Measurements from ENCODE around the gene ATF5. TPM values are rescaled to one million over a fixed set of nuclear protein-coding genes. Genes with fewer than 3 reads are reported as not detected.

ATF5 gene
- total and polyA plus RNA-seq, 7 experiments from 2014 or later = 1.6 to 16.1 (median 7.1) TPM

GRCh38 chr19:49925486-49925885 is 3.5 kb upstream of the ATF5 start:
- Histone ChIP-seq H3K27ac (ENCODE audit: low read depth, low read length) (no peak overlapping the region), H3K9me3 (ENCODE audit: control insufficient read depth in 2 of 3, low read length in 3 of 3) (no peaks in the 10 kb centered on the region), H3K4me1 (ENCODE audit: control insufficient read depth in 2 of 2, insufficient read depth in 2 of 2, low read length in 2 of 2) (peaks cover 15 to 17% of the 10 kb centered on the region in 2 donors), H3K4me3 (ENCODE audit: low read length) (no peak overlapping the region), H3K27me3 (ENCODE audit: control insufficient read depth in 2 of 2, insufficient read depth in 2 of 2, low read length in 2 of 2) (no peaks in the 10 kb centered on the region), H3K36me3 (ENCODE audit: control insufficient read depth in 2 of 3, insufficient read depth in 3 of 3, low read length in 3 of 3) (peaks cover 0 to 60% (median 7%) of the 10 kb centered on the region in 3 experiments)
- Mint-ChIP-seq H3K4me1 (peaks cover 29 to 65% (median 57%) of the 10 kb centered on the region in 7 donors), H3K4me3 (peak overlapping the region in 3 of 10 donors; percentile 4 to 47 (median 20)), H3K9me3 (peaks cover 0 to 17% (median 0%) of the 10 kb centered on the region in 11 donors), H3K36me3 (peaks cover 0 to 42% (median 5%) of the 10 kb centered on the region in 5 donors), H3K27me3 (peaks cover 0 to 3% (median 0%) of the 10 kb centered on the region in 5 donors), H3K27ac (peak overlapping the region in 2 of 9 donors; percentile 29 to 32)
- CTCF ChIA-PET = no interaction called here
- DNase-seq (no peak), ATAC-seq (no peak)
- intact Hi-C loops (cut with micrococcal nuclease) = loop anchor here in 1 of 2 donors (5.0 kb wide), 1 partner anchor 402 kb away; the partner anchor contains the start of gene KCNC3
- POLR2A ChIA-PET = no interaction called here

- Mint-ChIP-seq H3K27me3 (peaks cover 0 to 3% (median 0%) of the 10 kb centered on the region in 5 donors), H3K27ac (peak overlapping the region in 1 of 9 donors; percentile 23), H3K9me3 (peaks cover 0 to 17% (median 0%) of the 10 kb centered on the region in 11 donors), H3K36me3 (peaks cover 0 to 50% (median 5%) of the 10 kb centered on the region in 5 donors), H3K4me3 (peak overlapping the region in 3 of 10 donors; percentile 17 to 63 (median 30)), H3K4me1 (peaks cover 35 to 73% (median 64%) of the 10 kb centered on the region in 7 donors)
- ChIA-PET CTCF (no interaction called here), POLR2A (interaction anchor here (1.7 kb wide), 1 partner anchor 49 kb away, joined by 7 read pairs; the partner anchor contains the start of genes AKT1S1 and TBC1D17)
- no peak overlapping the region for H3K27ac ChIP-seq (ENCODE audit: low read depth, low read length)
- no peak overlapping the region for H3K4me3 ChIP-seq (ENCODE audit: low read length)
- no peaks in the 10 kb centered on the region for H3K27me3 ChIP-seq (ENCODE audit: control insufficient read depth in 2 of 2, insufficient read depth in 2 of 2, low read length in 2 of 2)
- intact Hi-C loops (cut with micrococcal nuclease) = loop anchor here in 1 of 2 donors (5.0 kb wide), 1 partner anchor 401 kb away; the partner anchor contains the start of gene KCNC3
- H3K4me1 ChIP-seq (ENCODE audit: control insufficient read depth in 2 of 2, insufficient read depth in 2 of 2, low read length in 2 of 2) = peaks cover 19 to 20% of the 10 kb centered on the region in 2 donors
- ATAC-seq (no peak), DNase-seq (no peak)
- no peaks in the 10 kb centered on the region for H3K9me3 ChIP-seq (ENCODE audit: control insufficient read depth in 2 of 3, low read length in 3 of 3)
- H3K36me3 ChIP-seq (ENCODE audit: control insufficient read depth in 2 of 3, insufficient read depth in 3 of 3, low read length in 3 of 3) = peaks cover 0 to 49% (median 7%) of the 10 kb centered on the region in 3 experiments
Measured at GRCh38 chr19:49926515-49926914, 2.5 kb upstream of the ATF5 start.

- peaks cover 25 to 28% of the 10 kb centered on the region in 2 donors for H3K4me1 ChIP-seq (ENCODE audit: control insufficient read depth in 2 of 2, insufficient read depth in 2 of 2, low read length in 2 of 2)
- Mint-ChIP-seq H3K27me3 (peaks cover 0 to 3% (median 0%) of the 10 kb centered on the region in 5 donors), H3K27ac (peak overlapping the region; percentile 74 to 97 (median 91)), H3K36me3 (peaks cover 0 to 52% (median 11%) of the 10 kb centered on the region in 5 donors), H3K4me1 (peaks cover 37 to 76% (median 70%) of the 10 kb centered on the region in 7 donors), H3K4me3 (peak overlapping the region; percentile 89 to 100 (median 97)), H3K9me3 (peaks cover 0 to 17% (median 3%) of the 10 kb centered on the region in 11 donors)
- H3K4me3 ChIP-seq (ENCODE audit: low read length) = peak overlapping the region; percentile 13
- intact Hi-C loops (cut with micrococcal nuclease) = loop anchor here (2.0 to 5.0 kb wide), 3 partner anchors 59 to 400 kb away; partner anchors contain the start of genes KCNC3 (in 1 of the 2) and PTOV1 (in 1 of the 2)
- ChIA-PET CTCF (no interaction called here), POLR2A (interaction anchor here (0.6 to 2.4 kb wide), 8 partner anchors 11 to 288 kb away, joined by 3 to 7 read pairs (median 4); partner anchors contain the start of genes AKT1S1, RRAS, TBC1D17 and VRK3)
- no peaks in the 10 kb centered on the region for H3K9me3 ChIP-seq (ENCODE audit: control insufficient read depth in 2 of 3, low read length in 3 of 3)
- no peaks in the 10 kb centered on the region for H3K27me3 ChIP-seq (ENCODE audit: control insufficient read depth in 2 of 2, insufficient read depth in 2 of 2, low read length in 2 of 2)
- DNase-seq = no peak
- ATAC-seq = no peak
- H3K27ac ChIP-seq (ENCODE audit: low read depth, low read length) = peak overlapping the region; percentile 34
- H3K36me3 ChIP-seq (ENCODE audit: control insufficient read depth in 2 of 3, insufficient read depth in 3 of 3, low read length in 3 of 3) = peaks cover 0 to 38% (median 4%) of the 10 kb centered on the region in 3 experiments
Measured at GRCh38 chr19:49927526-49928264, 1.3 kb upstream of the ATF5 start.

- H3K36me3 ChIP-seq (ENCODE audit: control insufficient read depth in 2 of 3, insufficient read depth in 3 of 3, low read length in 3 of 3) = peaks cover 0 to 18% (median 4%) of the 10 kb centered on the region in 3 experiments
- no peaks in the 10 kb centered on the region for H3K9me3 ChIP-seq (ENCODE audit: control insufficient read depth in 2 of 3, low read length in 3 of 3)
- peak; percentile 92 for ATAC-seq
- peak overlapping the region; percentile 99 for H3K27ac ChIP-seq (ENCODE audit: low read depth, low read length)
- Mint-ChIP-seq H3K27me3 (peaks cover 0 to 3% (median 0%) of the 10 kb centered on the region in 5 donors), H3K9me3 (peaks cover 0 to 16% (median 3%) of the 10 kb centered on the region in 11 donors), H3K27ac (peak overlapping the region; percentile 96 to 99 (median 97)), H3K4me3 (peak overlapping the region; percentile 95 to 100 (median 97)), H3K36me3 (peaks cover 0 to 57% (median 11%) of the 10 kb centered on the region in 5 donors), H3K4me1 (peaks cover 46 to 76% (median 68%) of the 10 kb centered on the region in 7 donors)
- CTCF ChIA-PET = interaction anchor here (0.6 to 2.1 kb wide), 3 partner anchors 9 to 54 kb away, joined by 3 to 6 read pairs (median 3); no protein-coding TSS in a partner anchor
- POLR2A ChIA-PET = interaction anchor here (0.6 to 3.7 kb wide), 18 partner anchors 8 to 875 kb away, joined by 3 to 30 read pairs (median 3); partner anchors contain the start of genes AKT1S1, IL4I1, PTOV1 and TBC1D17
- peaks cover 34 to 35% of the 10 kb centered on the region in 2 donors for H3K4me1 ChIP-seq (ENCODE audit: control insufficient read depth in 2 of 2, insufficient read depth in 2 of 2, low read length in 2 of 2)
- peak overlapping the region; percentile 100 for H3K4me3 ChIP-seq (ENCODE audit: low read length)
- no peaks in the 10 kb centered on the region for H3K27me3 ChIP-seq (ENCODE audit: control insufficient read depth in 2 of 2, insufficient read depth in 2 of 2, low read length in 2 of 2)
- DNase-seq = peak in 8 of 9 donors; percentile 88 to 97 (median 96)
- intact Hi-C loops (cut with micrococcal nuclease) = loop anchor here (1.0 to 5.0 kb wide), 12 partner anchors 33 to 874 kb away; partner anchors contain the start of genes AKT1S1 (in 2 of the 2), TBC1D17 (in 2 of the 2), VRK3 (in 2 of the 2) and FUZ (in 1 of the 2)
Measured at GRCh38 chr19:49929611-49930482, 842 bp downstream of the ATF5 start.

- peak overlapping the region; percentile 100 for H3K4me3 ChIP-seq (ENCODE audit: low read length)
- H3K36me3 ChIP-seq (ENCODE audit: control insufficient read depth in 2 of 3, insufficient read depth in 3 of 3, low read length in 3 of 3) = peaks cover 0 to 18% (median under 1%) of the 10 kb centered on the region in 3 experiments
- peak overlapping the region; percentile 36 to 98 (median 96) for H3K27ac Mint-ChIP-seq
- H3K4me1 ChIP-seq (ENCODE audit: control insufficient read depth in 2 of 2, insufficient read depth in 2 of 2, low read length in 2 of 2) = peaks cover 34 to 35% of the 10 kb centered on the region in 2 donors
- H3K4me1 Mint-ChIP-seq = peaks cover 41 to 71% (median 65%) of the 10 kb centered on the region in 7 donors
- intact Hi-C loops (cut with micrococcal nuclease) = no loop called here
- no peaks in the 10 kb centered on the region for H3K9me3 ChIP-seq (ENCODE audit: control insufficient read depth in 2 of 3, low read length in 3 of 3)
- H3K27ac ChIP-seq (ENCODE audit: low read depth, low read length) = peak overlapping the region; percentile 99
- H3K4me3 Mint-ChIP-seq = peak overlapping the region in 8 of 10 donors; percentile 47 to 97 (median 96)
- H3K27me3 ChIP-seq (ENCODE audit: control insufficient read depth in 2 of 2, insufficient read depth in 2 of 2, low read length in 2 of 2) = no peaks in the 10 kb centered on the region
- ChIA-PET CTCF (interaction anchor here (2.1 kb wide), 1 partner anchor 12 kb away, joined by 6 read pairs; no protein-coding TSS in a partner anchor), POLR2A (interaction anchor here (0.7 to 3.7 kb wide), 10 partner anchors 11 to 428 kb away, joined by 3 to 30 read pairs (median 4); partner anchors contain the start of genes AKT1S1, CPT1C, IL4I1 and PTOV1)
- H3K36me3 Mint-ChIP-seq = peaks cover 0 to 54% (median 7%) of the 10 kb centered on the region in 5 donors
- ATAC-seq (no peak), DNase-seq (peak in 1 of 9 donors; percentile 41)
- H3K27me3 Mint-ChIP-seq = peaks cover 0 to 3% (median 0%) of the 10 kb centered on the region in 5 donors
- peaks cover 0 to 16% (median 3%) of the 10 kb centered on the region in 11 donors for H3K9me3 Mint-ChIP-seq
Measured at GRCh38 chr19:49930483-49931011, 1.5 kb downstream of the ATF5 start.

All from naive thymus-derived CD4-positive, alpha-beta T cell (primary cell).